HG02610 (cell line): Measurements from ENCODE around the gene FOLR1.
"Not testable (repeated sequence)": the region's sequence is repeated elsewhere in the genome, so short reads cannot be mapped to it uniquely, and the experiment has no call there.

ENCODE experiments used
- ATAC-seq: cut with Tn5 transposase; IDR thresholded peaks from one replicate; pipeline ENCODE4 v1.9.1; 2021; ENCODE audit warnings: mild to moderate bottlenecking, moderate library complexity; ENCODE audit not compliant: unreplicated experiment

The FOLR1 gene

DNA sequence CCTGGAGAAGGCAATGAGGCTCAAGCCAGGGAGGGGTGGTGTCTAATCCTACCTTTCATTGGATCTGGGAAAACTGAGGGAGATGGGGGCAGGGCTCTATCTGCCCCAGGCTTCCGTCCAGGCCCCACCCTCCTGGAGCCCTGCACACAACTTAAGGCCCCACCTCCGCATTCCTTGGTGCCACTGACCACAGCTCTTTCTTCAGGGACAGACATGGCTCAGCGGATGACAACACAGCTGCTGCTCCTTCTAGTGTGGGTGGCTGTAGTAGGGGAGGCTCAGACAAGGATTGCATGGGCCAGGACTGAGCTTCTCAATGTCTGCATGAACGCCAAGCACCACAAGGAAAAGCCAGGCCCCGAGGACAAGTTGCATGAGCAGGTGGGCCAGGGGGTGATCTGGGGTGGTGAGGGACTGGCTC is at the start of gene FOLR1:
Gene FOLR1, plus strand, starts transcription at position 180 of the 421 bp plus-strand sequence. Its CDS starts 34 bp downstream, at position 214.
- no peak for ATAC-seq

DNA sequence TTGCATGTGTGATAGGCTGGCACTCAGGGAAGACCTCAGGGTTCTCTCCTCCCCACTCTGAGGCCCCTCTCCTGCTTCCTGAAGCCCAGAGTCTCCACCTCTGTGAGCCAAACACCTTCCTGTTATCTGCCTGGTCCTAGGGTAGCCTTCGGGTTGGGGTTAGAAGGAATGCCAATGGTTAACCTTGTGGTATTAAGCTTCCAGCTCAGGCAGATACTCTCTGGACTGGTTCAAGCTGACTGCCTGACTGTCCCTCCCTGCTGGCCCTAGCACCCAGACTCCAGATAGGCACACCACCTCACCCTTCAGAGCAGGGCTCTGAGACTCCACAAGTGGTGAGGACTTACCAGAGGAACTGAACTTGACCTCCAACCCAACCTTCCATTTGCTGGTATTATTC is 49.4 kb upstream of the FOLR1 start:
- ATAC-seq, result not testable (repeated sequence)

DNA sequence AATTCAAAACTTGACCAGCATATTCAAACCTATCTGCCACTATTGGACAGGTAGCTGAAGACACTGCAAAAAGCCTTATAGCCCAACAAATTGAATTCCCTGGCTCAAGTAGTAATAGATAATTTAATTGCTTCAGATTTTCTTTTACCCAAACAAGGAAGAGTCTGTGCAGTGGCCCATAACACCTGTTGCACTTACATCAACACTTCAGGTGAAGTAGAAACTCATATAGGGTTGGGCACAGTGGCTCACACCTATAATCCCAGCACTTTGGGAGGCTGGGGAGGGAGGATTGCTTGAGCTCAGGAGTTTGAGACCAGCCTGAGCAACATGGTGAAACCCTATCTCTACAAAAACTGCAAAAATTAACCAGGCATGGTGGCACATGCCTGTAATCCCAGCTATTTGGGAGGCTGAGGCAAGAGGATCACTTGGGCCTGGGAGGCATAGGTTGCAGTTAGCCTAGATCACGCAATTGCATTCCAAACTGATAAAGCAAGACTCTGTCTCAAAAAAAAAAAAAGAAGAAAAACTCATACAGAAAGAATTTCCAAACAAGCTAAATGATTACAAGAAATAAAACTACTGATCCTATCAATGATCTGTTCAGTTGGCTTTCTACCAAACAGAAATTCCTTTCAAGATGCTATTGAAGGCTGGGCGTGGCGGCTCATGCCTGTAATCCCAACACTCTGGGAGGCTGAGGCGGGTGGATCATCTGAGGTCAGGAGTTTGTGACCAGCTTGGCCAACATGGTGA is 47.0 kb upstream of the FOLR1 start:
- no peak for ATAC-seq

DNA sequence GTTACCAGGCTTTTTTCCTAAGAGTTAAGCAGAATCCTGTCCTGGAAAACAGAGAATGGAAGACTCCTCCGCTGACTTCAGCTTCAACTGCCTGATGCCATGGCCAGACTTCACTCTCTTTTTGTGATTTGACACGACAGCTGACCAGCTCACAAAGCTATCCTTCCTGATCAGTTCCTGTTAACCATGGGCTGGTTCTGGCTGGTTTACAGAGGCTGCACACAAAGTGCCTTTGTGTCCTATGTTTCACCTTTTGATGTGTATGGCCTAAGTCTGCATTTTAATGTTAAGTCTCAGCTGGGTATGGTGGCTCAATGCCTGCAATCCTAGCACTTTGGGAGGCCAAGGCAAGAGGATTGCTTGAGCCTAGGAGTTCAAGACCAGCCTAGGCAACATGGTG is 45.3 kb upstream of the FOLR1 start:
- no peak for ATAC-seq

DNA sequence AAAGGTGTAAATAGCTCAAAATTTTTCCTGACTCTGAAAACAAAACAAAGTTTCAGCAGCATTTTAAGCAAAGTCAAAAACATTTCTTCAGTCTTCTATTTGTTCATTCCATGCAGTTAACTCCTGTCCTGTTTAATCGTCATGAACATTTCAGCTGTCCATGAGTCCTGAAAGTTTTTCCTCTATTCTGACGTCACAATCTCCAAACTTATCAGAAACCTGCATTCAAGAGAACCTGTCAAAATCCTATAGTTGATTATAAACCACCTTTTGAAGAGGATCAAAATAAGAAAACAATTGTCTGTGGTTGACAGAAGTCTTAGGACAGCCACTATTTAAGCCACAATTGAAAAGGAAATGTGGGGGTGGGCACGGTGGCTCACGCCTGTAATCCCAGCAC is 41.1 kb upstream of the FOLR1 start:
- no peak for ATAC-seq

DNA sequence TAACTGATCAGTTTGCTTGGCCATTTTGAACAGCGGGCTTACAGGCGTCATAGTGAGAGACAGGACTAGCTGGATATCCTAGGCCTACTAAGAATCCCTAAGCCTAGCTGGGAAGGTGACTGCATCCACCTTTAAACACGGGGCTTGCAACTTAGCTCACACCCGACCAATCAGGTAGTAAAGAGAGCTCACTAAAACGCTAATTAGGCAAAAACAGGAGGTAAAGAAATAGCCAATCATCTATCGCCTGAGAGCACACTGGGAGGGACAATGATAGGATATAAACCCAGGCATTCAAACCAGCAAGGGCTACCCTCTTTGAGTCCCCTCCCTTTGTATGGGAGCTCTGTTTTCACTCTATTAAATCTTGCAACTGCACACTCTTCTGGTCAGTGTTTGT is 38.1 kb upstream of the FOLR1 start:
- not testable (repeated sequence) for ATAC-seq

DNA sequence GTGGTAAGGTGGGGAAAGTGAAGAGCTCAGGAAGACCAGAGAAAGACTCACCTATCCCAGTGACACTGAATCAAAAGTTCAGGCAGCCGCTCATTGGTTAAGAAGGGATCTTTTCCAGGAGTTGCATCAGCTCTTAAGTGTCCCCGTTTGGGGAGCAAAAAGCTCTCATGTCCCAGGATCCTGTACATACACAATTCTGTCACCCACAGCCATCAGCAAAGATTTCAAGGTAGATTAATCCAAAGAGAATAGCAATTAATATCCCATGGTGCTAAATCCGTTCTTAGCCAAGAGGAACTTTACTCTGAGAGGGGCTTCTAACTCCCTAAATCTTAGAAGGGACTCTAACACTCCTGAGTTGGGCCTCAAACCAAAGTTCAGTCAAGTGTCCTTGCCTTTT is 37.1 kb upstream of the FOLR1 start:
- ATAC-seq, result no peak

DNA sequence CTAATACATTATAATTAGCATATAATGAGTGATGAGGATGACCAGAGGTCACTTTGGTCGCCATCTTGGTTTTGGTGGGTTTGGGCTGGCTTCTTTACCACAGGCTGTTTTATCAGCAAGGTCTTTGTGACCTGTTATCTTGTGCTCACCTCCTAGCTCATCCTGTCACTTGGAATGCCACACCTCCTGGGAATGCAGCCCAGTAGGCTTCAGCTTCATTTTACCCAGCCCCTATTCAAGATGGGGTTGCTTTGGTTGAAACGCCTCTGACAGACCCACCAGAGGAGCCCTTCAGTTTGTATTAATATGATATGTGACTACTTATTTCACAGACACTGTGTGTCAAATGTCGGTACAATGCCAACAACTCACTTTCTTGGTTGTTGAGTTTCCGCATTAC is 36.2 kb upstream of the FOLR1 start:
- ATAC-seq, result no peak

DNA sequence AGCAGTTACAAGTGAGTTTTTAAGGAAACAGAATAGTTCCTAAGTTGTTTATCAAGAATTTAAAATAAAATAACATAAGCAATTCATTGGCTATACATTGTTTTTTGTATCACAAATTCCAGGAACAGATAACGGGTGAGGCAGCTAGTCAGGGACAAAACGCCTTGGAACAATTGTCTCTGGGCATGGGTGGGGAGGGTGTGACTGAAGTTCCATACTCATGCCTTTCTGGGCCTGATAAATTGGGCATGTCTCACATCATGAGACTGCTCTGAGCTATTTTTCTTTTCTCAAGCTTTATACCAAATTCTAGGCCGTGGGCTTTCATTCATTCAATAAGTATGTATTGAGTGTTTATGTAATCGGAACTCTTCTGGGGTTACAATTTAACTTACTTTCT is 34.8 kb upstream of the FOLR1 start:
- no peak for ATAC-seq

DNA sequence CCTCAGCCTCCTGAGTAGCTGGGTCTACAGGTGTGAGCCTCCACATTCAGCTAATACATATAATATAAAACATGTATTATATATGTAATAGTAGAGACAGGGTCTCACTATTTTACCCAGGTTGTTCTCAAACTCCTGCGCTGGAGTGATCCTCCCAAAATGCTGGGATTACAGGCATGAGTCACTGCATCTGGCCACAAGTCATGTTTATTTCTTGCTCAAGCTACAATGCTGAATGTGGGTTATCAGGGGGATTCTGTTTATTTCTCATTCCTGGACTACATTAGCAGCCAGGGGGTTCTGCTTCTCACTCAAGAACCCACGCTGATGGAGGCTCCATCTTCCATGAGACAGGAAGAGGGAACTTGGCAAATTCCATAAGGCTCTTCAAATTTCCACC is 31.6 kb upstream of the FOLR1 start:
- ATAC-seq, result no peak

DNA sequence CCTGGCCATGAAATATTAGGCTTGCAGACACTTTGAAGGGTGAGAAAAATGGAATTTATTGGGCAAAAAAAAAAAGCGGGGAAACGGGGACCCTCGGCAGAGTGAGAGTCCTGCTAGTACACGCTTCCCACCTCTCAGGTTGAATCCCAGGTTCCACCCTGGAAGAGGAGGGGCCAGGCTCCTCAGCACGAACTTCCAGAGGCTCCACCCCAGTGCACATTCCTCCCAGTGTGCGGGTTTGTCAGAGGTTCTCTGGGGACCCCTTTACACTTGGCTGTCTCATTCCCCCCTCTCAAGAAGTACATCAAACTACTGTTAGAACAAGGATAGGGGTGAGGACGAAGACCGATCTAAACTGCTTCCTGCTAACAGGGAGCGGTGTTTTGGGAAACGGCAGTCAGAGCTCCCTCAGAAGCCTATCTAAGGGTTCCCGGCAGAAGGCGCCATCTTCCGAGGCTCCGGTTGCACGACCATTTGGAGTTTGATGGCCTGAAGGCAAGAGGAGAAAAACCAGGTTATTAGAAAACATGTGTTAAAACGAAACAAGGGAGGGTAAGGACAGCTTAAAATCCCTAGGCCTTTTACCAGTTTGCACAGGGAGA is 28.9 kb upstream of the FOLR1 start:
- no peak for ATAC-seq

DNA sequence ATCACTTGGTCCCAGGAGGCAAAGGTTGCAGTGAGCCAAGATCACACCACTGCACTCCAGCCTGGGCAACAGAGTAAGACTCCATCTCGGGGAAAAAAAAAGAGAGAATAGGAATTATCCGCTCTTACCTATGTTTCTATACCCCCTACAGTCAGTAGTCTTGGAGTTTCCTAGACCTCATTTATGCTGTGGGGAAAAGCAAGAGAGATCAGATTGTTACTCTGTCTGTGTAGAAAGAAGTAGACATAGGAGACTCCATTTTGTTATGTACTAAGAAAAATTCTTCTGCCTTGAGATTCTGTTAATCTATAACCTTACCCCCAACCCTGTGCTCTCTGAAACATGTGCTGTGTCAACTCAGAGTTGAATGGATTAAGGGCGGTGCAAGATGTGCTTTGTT is 27.8 kb upstream of the FOLR1 start:
- ATAC-seq, result not testable (repeated sequence)

DNA sequence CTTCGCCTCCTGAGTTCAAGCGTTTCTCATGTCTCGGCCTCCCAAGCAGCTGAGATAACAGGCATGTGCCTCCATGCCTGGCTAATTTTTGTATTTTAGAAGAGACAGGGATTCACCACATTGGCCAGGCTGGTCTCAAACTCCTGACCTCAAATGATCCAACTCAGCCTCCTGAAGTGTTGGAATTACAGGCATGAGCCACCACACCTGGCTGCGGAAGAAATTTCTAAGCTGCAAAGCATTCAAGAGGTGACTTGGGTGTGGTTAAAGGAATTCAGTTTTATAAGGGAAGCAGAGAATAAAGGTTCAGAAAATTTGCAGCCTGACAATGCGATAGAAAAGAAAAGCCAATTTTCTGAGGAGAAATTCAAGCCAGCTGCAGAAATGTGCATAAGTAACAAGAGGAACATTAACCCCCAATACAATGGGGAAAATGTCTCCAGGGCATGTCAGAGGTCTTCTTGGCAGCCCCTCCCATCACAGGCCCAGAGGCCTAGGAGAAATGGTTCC is 22.8 kb upstream of the FOLR1 start:
- ATAC-seq, result not testable (repeated sequence)

DNA sequence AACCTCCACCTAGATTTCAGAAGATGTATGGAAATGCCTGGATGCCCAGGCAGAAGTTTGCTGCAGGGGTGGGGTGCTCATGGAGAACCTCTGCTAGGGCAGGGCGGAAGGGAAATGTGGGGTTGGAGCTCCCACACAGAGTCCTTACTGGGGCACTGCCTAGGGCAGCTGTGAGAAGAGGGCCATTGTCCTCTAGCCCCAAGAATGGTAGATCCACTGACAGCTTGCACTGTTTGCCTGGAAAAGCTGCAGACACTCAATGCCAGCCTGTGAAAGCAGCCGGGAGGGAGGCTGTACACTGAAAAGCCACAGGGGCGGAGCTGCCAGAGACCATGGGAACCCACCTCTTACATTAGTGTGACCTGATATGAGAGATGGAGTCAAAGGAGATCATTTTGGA is 22.2 kb upstream of the FOLR1 start:
- not testable (repeated sequence) for ATAC-seq

DNA sequence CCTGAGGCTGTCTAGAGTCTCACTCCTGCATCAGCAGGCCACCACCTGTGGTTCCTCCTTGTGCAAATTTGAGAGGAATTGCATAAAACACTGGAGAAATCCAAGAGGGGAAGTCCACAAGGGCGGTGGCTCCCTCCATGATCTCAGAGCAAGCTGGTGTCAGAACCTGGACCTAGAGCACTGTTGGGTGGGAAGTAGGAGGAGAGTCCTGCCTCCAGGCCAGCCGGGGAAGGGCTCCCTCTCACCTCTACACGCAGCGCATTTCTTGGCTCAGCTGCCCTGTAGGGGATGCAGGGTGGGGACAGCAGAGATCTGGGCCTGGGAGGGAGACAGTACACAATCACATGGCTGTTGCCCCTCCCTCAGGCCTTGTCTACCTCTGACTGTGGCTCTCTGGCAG is 19.9 kb upstream of the FOLR1 start:
- ATAC-seq, result not testable (repeated sequence)

DNA sequence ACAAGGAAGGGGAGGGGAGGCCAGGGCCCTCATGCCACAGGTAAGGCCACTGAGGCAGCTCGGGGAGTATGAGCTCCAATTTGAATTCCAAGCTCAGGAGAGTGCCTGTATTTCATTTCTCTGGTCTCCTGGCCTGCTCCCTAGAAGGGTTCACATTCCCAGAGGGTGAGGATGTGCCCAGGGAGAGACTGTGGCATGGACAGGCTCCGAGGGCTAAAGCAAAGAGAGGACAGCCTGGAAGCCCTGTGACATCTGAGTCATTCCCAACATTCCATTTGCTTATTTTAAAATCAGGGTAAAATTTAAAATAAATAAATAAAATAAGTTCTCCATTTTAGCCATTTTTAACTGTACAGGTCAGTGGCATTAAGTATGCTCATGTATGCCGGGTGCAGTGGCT is 18.6 kb upstream of the FOLR1 start:
- no peak for ATAC-seq

DNA sequence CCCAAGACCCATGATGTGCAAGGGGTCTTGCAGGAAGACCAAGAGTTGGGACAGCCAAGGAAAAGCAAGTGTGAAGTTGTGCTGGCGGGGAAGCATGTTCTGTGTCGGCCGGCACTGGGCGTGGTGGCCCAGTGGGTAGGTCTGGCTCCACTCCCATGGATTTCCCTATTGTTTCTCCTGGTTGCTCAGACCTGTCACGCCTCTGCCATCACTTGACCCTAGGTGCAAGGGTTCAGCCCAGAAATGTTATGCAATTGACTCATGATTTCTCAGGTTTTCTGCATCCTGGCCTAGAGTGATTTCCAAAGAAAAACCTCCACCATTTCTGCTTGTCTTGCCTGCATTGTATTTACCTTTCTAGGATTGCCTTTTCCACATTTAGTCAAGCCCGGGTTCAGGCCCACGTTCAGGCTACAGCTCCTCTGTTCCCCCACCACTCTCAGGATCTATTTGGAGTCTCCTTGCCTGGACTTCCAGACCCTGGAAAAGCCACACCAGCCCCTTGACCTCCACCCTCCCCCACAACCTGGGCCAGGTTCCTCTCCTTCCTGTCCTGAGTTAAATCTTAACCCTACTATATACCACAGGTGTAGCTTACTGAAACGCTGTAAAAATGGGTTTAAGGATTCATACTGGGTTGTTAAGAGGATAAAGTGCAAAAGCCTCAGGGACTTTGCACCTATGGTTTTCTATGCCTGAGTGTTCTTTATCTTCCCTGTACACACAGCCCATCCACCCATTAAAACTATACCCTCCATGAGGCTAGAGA is 17.5 kb upstream of the FOLR1 start:
- ATAC-seq, result no peak

DNA sequence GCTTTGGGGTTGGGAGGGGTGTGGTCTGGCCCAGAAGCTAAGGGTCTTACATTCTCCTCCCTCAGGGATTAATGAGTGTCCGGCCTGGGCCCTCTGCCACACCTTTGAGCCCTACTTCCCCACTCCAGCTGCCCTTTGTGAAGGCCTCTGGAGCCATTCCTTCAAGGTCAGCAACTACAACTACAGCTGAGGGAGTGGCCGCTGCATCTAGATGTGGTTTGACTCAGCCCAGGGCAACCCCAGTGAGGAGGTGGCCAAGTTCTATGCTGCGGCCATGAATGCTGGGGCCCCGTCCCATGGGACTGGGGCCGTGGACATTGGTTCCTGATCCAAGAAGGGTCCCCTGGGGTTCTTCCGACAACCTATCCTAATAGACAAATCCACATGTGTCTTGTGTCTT is 14.3 kb upstream of the FOLR1 start:
- no peak for ATAC-seq

DNA sequence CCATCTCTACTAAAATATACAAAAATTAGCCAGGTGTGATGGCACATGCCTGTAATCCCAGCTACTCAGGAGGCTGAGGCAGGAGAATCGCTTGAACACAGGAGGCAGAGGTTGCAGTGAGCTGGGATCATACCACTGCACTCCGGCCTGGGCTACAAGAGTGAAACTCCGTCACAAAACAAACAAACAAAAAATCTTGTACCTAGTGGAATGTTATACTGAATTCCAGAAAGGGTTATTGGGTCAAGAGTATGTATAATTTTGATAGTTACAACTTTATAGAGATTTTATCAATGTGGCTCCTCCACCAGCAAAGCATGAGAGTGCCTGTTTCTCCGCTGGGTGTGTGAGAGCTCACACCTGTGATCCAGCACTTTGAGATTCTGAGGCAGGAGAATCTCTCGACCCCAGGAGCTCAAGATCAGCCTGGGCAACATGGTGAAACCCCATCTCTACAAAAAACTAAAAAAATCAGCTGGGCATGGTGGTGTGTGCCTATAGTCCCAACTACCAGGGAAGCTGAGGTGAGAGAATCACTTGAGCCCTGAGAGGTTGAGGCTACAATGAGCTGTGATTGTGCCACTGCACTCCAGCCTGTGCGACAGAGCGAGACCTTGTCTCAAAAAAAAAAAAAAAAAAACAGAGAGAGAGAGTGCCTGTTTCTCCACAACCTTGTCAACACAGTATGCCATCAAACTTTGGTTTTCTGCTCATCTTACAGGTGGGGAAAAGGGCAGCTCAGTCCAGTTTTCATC is 12.7 kb upstream of the FOLR1 start:
- no peak for ATAC-seq

DNA sequence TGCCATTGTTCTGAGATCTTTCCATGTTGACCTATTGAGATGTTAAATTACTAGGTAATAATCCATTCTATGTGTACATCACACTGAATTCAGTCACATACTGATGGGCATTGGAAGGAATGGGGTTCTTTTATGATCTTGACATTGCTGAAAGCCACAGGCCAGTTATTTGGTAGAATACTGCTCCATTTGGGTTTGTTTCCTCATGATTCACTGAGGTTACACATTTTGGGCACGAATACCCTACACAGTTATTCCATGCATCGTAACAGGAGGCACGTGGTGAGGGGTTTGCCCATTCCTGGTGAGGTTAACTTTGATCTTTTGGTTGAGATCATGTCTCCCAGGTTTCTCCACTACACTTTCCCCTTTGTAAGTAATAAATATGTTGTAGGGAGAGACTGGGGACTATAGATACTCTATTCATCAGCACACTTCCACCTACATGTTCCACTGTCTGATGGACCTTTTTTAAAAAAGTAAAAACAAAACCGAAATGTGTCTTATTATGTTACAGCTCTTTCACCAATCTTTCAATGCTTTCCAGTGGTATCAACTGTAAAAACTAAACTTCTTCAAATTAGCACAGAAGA is 12.0 kb upstream of the FOLR1 start:
- ATAC-seq, result no peak
